Right ventricle myocardium superior (tissue), 1 donor: ENCODE measurements around the gene RAD17. TPM values are rescaled to one million over a fixed set of nuclear protein-coding genes. Genes with fewer than 3 reads are reported as not detected.
"Not testable (repeated sequence)": the region's sequence is repeated elsewhere in the genome, so short reads cannot be mapped to it uniquely, and the experiment has no call there.

ENCODE experiments used
- ATAC-seq: fragments of 200-7000 bp; cut with Tn5 transposase; one replicate; pipeline ENCODE4 v1.9.1; 2020; ENCODE audit warnings: mild to moderate bottlenecking; ENCODE audit not compliant: poor library complexity
- DNase-seq: peaks from one replicate; pipeline ENCODE4 v3.0.0-alpha.2; 2020
- intact Hi-C: fragments of 100-400 bp; cut with DNase I; formaldehyde crosslinking; loops from one replicate; pipeline ENCODE4 v1.11.2; 2022
- total RNA-seq: library from RNA; stranded (reverse); fragmentation: NEBNext Ultra II Directional; extraction: Animal tissue kit (Norgen Biotek cat#: 25700); gene quantifications from one replicate; pipeline ENCODE4 v1.2.1, GENCODE V29; 2021
- donor health status: DM: no; HTN: yes; CAD: no; lungs with severe emphysema.

RAD17 gene
- total RNA-seq, 1 donor from 2014 or later, result 17.8 TPM

DNA sequence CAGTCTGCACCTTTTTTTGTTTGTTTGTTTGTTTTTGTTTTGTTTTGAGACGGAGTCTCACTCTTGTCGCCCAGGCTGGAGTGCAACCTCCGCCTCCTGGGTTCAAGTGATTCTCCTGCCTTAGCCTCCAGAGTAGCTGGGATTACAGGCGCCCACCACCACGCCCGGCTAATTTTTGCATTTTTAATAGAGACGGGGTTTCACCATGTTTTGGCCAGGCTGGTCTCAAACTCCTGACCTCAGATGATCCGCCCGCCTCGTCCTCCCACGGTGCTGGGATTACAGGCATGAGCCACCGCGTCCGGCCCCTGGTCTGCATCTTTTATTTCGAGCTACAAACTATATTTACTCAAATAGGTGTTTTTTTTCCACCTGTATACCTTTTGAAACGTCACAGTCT, 717 bp downstream of the RAD17 start:
- ATAC-seq, intact Hi-C loops, DNase-seq: not testable (repeated sequence)

- intact Hi-C loops, result no loop called here
- DNase-seq (no peak), ATAC-seq (no peak)
These were observed 2.8 kb downstream of the RAD17 start for GRCh38 chr5:69372394-69372793.

DNA sequence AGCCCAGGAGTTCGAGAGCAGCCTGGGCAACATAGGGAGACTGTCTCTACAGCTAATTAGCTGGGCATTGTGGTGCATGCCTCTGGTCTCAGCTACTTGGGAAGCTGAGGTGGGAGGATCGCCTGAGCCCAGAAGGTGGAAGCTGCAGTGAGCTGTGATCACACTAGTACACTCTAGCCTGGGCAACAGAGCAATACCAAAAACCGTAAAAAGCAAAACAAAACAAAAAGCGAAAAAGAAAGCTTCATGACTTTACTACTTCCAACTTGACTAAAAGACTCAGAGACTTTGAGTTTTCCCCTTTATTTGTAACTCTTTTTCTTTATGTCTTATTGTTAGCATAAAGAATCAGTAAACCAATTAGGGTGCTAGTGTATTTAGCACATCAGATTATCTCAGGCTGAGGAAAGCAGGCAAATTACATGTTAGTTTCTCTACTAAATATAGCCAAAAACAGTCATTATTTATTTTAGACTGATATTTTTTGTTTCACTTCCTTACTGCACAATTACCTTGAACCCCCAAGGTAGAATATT, 5.4 kb downstream of the RAD17 start:
- ATAC-seq (no peak), DNase-seq (no peak)
- intact Hi-C loops, result no loop called here

GRCh38 chr5:69378376-69378775, 8.8 kb downstream of the RAD17 start:
- ATAC-seq (no peak), DNase-seq (no peak)
- intact Hi-C loops, result no loop called here

DNA sequence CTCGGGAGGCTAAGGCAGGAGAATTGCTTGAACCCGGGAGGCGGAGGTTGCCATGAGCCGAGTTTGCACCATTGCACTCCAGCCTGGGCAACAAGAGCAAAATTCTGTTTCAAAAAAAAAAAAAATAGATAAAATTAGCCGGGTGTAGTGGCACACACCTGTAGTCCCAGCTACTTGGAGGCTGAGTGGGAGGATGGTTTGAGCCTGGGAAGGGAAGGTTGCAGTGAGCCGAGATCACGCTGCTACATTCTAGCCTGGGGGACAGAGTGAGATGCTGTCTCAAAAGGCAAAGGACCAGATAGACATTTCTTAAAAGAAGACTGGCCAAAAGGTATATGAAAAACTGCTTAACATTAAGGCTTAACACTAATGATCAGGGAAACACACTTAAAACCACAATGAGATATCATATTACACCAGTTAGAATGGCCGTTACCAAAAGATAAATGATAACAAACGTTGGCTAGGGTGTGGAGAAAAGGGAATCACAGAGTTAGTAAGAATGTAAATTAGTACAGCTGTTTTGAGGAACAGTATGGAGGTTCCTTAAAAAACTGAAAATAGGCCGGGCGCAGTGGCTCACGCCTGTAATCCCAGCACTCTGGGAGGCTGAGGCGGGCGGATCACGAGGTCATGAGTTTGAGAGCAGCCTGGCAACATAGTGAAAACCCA, 35.2 kb downstream of the RAD17 start:
- DNase-seq, result no peak
- no peak for ATAC-seq
- intact Hi-C loops, result no loop called here

GRCh38 chr5:69414885-69415583, 45.4 kb downstream of the RAD17 start, which contains the start of gene MARVELD2:
Gene MARVELD2, plus strand, starts transcription at chr5:69415116. Its CDS starts 4,270 bp downstream, at chr5:69419386.
- intact Hi-C loops, result no loop called here
- ATAC-seq, result peak; percentile 98

DNA sequence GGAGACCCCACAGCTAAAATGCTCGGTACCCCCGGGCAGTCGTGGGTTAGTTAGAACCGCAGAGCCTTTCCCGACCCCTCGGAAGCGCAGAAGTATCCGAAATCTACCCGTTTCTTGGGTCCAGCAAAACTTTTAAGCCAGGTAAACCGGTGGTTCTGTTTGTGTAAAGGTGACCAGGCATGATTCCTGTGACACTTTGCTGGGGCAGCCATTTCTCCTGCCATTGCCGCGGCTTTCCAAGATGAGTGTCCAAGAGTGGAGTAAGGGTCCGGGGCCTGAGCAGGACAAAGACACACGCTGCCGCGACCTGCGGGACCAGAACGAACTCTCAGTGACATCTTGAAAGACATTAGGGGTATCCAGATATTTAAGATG, 46.0 kb downstream of the RAD17 start:
- DNase-seq (no peak), ATAC-seq (no peak)
- intact Hi-C loops, result no loop called here

More at GRCh38 chr5:69414885-69415583, 45.4 kb downstream of the RAD17 start, which contains the start of gene MARVELD2:
- peak; percentile 72 for DNase-seq

DNA sequence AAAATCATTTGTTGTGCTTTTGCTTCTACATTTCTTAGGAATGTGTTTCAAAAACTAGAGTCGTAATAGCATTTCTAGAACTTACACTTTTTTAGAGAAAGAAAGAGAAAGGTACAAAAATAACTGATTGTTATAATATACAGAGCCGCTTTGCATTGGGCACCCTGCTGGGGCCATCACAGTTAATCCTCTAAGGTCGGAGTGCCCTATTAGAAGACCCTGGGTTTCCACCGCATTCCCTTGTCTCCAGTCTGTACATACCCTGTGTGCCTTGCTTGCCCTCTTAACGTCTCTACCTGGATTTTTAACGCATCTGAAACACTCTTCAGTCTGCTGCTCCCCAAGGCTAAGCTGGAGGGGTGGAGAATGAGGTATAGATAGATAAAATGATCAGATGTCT, 46.6 kb downstream of the RAD17 start:
- ATAC-seq (no peak), DNase-seq (no peak)
- intact Hi-C loops, result no loop called here

GRCh38 chr5:69416699-69417098, 47.1 kb downstream of the RAD17 start:
- intact Hi-C loops, result no loop called here
- DNase-seq (no peak), ATAC-seq (no peak)

DNA sequence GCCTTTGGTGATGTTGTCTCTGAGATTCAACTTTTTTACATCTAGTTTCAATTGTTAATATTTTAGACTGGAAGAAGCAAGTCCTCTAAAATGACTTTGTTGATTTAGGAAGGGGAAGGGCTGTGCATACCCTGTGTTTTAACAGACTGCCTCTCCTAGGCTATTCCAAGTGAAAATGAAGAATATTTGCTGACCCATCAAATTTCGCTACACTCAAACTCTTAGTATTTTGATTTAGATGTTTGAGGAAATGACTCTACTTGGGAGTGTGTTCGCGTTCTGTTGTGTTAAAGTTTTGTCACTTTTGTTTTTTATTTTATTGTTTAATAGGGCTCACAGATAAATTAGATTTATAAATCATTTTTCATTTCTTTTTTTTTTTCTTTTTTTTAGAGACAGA, 48.9 kb downstream of the RAD17 start:
- DNase-seq (no peak), ATAC-seq (no peak)
- intact Hi-C loops, result no loop called here

DNA sequence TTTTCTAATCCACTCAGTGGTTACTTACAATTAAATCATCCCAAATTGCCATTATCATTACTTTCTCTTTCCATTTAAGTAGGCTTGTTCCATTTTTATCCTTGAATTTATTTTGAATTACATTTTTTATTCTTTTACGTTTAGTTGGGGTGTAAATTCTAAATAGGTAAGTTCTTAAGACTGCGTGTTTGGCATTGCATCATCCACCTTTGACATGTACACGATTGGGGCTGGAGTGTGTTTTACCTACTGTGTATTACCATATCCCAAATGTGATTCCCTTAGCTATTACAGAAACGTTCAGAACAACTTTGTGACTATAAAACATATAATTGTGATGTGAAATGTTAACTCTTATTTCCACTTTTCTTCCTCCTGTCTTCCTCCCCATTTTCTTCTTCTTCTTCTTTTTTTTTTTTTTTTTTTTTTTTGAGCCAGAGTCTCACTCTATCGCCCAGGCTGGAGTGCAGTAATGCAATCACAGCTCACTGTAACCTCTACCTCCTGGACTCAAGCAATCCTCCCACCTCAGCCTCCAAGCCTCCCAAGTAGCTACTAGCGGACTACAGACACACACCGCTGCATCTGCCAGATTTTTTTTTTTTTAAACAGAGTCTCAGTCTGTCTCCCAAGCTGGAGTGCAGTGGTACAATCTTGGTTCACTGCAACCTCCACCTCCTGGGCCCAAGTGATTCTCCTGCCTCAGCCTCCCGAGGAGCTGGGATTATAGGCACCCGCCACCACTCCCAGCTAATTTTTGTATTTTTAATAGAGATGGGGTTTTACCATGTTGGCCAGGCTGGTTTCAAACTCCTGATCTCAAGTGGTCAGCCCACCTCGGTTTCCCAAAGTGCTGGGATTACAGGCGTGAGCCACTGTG, 62.0 kb downstream of the RAD17 start:
- intact Hi-C loops, result no loop called here
- ATAC-seq (no peak), DNase-seq (no peak)

DNA sequence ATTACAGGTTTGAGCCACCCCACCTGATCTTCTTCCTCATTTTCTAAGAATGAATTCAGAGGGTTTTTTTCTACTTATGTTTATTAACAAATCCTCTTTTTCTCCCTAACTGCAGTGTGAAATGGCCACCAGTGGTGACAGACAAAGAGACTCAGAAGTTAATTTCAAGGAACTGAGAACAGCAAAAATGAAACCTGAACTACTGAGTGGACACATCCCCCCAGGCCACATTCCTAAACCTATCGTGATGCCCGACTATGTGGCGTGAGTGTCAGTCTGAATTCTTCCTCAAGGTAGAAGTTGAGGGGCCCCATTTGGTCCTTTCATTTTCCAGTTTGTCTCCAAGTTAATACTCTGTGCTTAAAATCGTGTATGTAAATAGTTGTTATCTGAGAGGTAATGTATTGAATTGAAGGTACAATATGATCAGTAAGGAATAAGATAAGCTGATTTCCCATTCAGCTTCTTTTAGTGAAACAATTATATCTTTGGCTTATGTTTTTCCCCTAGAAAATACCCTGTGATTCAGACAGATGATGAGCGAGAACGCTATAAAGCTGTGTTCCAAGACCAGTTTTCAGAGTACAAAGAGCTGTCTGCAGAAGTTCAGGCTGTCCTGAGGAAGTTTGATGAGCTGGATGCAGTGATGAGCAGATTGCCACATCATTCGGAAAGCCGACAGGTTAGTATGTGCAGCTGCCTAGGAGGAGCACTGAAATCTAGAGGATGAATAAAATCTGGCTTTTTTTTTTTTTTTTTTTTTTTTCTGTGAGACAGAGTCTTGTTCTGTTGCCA, 63.0 kb downstream of the RAD17 start:
- no peak for ATAC-seq
- no peak for DNase-seq
- intact Hi-C loops, result no loop called here

GRCh38 chr5:69435276-69435884, 65.8 kb downstream of the RAD17 start:
- ATAC-seq, DNase-seq, intact Hi-C loops: not testable (repeated sequence)

- intact Hi-C loops, result no loop called here
- ATAC-seq, result no peak
- no peak for DNase-seq
These were observed 74.6 kb downstream of the RAD17 start for GRCh38 chr5:69444127-69444754.

DNA sequence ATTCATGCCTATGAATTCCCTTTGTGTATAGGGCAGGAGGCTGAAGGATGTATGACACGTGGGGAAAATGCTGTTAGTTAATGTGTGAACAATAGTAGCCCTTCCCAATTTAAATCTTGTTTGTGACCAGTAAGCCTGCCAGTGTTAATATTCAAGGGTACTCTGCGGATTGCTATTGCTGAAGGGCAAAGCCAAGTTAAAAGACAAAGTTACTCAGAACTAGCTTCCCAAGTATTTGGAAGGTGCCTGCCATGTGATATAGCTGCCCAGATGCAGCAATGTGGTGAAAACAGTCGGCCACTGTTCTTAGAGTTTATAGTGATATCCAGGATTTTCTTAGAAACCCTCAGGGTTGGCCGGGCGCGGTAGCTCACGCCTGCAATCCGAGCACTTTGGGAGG, 79.9 kb downstream of the RAD17 start:
- ATAC-seq (no peak), DNase-seq (no peak)
- intact Hi-C loops, result no loop called here

GRCh38 chr5:69450116-69450515, 80.5 kb downstream of the RAD17 start:
- no peak for ATAC-seq
- intact Hi-C loops, result no loop called here
- no peak for DNase-seq

DNA sequence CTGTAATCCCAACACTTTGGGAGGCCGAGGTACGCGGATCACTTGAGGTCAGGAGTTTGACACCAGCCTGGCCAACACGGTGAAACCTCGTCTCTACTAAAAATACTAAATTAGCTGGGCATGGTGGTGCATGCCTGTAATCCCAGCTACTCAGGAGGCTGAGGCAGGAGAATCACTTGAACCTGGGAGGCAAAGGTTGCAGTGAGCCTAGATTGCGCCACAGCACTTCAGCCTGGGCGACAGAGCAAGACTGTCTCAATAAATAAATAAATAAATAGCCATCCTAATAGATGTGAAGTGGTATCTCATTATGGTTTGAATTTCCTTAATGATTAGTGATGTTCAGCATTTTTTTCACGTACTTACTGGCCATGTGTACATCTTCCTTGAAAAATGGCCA, 80.9 kb downstream of the RAD17 start:
- ATAC-seq, intact Hi-C loops, DNase-seq: not testable (repeated sequence)
